ENCODE data around the gene KCTD11. TPM values are rescaled to one million over a fixed set of nuclear protein-coding genes. Genes with fewer than 3 reads are reported as not detected.

Gene KCTD11
- 10 to 100 TPM in 1 of 5 donors, 1 to 10 TPM in 3, under 1 TPM in 1; 0.58 to 11.0 (median 3.5) TPM for total RNA-seq
- polyA plus RNA-seq: 10 to 100 TPM in 1 of 3 donors, 1 to 10 TPM in 2; 8.9 to 14.1 (median 9.4) TPM
- long read RNA-seq, donor 1, transcript KCTD11-201 (1 exons, 2,783 nt): major isoform, 11 of 12 reads
- long read RNA-seq, donor 1, partial matches to known transcripts: 0 of 12 reads
- long read RNA-seq, donor 1, other reads (novel, unspliced or antisense): 0 of 12 reads
- long read RNA-seq, donor 2, transcript KCTD11-201 (1 exons, 2,783 nt): major isoform, 13 of 17 reads
- long read RNA-seq, donor 2, partial matches to known transcripts: 0 of 17 reads
- long read RNA-seq, donor 2, other reads (novel, unspliced or antisense): 0 of 17 reads
- long read RNA-seq, donor 3, transcript KCTD11-201 (1 exons, 2,783 nt): major isoform, 7 of 8 reads
- long read RNA-seq, donor 3, partial matches to known transcripts: 0 of 8 reads
- long read RNA-seq, donor 3, other reads (novel, unspliced or antisense): 0 of 8 reads
- long read RNA-seq, donor 4: 0 reads
- long read RNA-seq, donor 5, transcript KCTD11-201 (1 exons, 2,783 nt): major isoform, 8 of 10 reads
- long read RNA-seq, donor 5, partial matches to known transcripts: 0 of 10 reads
- long read RNA-seq, donor 5, other reads (novel, unspliced or antisense): 0 of 10 reads
- long read RNA-seq, donor 6, transcript KCTD11-201 (1 exons, 2,783 nt): major isoform, 14 of 16 reads
- long read RNA-seq, donor 6, partial matches to known transcripts: 0 of 16 reads
- long read RNA-seq, donor 6, other reads (novel, unspliced or antisense): 0 of 16 reads
- long read RNA-seq, donor 7, transcript KCTD11-202 (1 exons, 3,051 nt): minor isoform, 7 of 18 reads
- long read RNA-seq, donor 7, transcript KCTD11-201 (1 exons, 2,783 nt): major isoform, 11 of 18 reads
- long read RNA-seq, donor 7, partial matches to known transcripts: 0 of 18 reads
- long read RNA-seq, donor 7, other reads (novel, unspliced or antisense): 0 of 18 reads
- long read RNA-seq, donor 8, transcript KCTD11-201 (1 exons, 2,783 nt): major isoform, 11 of 11 reads
- long read RNA-seq, donor 8, partial matches to known transcripts: 0 of 11 reads
- long read RNA-seq, donor 8, other reads (novel, unspliced or antisense): 0 of 11 reads
- long read RNA-seq, donor 9, transcript KCTD11-201 (1 exons, 2,783 nt): major isoform, 6 of 6 reads
- long read RNA-seq, donor 9, partial matches to known transcripts: 0 of 6 reads
- long read RNA-seq, donor 9, other reads (novel, unspliced or antisense): 0 of 6 reads
- long read RNA-seq, donor 10, partial matches to known transcripts: 0 of 2 reads
- long read RNA-seq, donor 10, other reads (novel, unspliced or antisense): 0 of 2 reads

- H3K36me3 ChIP-seq: peaks cover 0 to 13% (median 0%) of the 10 kb centered on the region in 4 donors
- H3K27ac ChIP-seq: peak within 1 kb of the TSS; percentile 95 to 99 (median 99)
- peaks cover 38 to 79% (median 68%) of the 10 kb centered on the region in 4 donors for H3K4me1 ChIP-seq
- DNase-seq: peak; percentile 95 to 97
- intact Hi-C loops (cut with DNase I; ENCODE audit: low total_unique reads): no loop called here
- H3K4me3 ChIP-seq: peak within 1 kb of the TSS; percentile 60 to 84 (median 71)
- TF ChIP-seq POLR2A (IDR thresholded peaks at IDR 0.05) (no peak), POLR2AphosphoS5 (IDR thresholded peaks at IDR 0.05) (peak; percentile 17 to 95 (median 87)), CTCF (IDR thresholded peaks at IDR 0.05) (peak in 2 of 7 experiments; percentile 31 to 41)
- H3K9me3 ChIP-seq: no peaks in the 10 kb centered on the region
- WGBS, 5 donors: 0 to 3% (median 1%) methylated on average over 29 to 91 of the region's 91 CpGs
- no peaks in the 10 kb centered on the region for H3K27me3 ChIP-seq
Observed at GRCh38 chr17:7351665-7352502, at the start of gene KCTD11. TSS of gene KCTD11 (plus strand) at chr17:7352162.

- WGBS, 5 donors: 93 to 99% (median 97%) methylated on average over 7 of the region's 7 CpGs
- intact Hi-C loops (cut with DNase I; ENCODE audit: low total_unique reads): no loop called here
- H3K4me1 ChIP-seq: peaks cover 4 to 14% (median 11%) of the 10 kb centered on the region in 4 donors
- H3K27ac ChIP-seq: no peak overlapping the region
- no peaks in the 10 kb centered on the region for H3K9me3 ChIP-seq
- H3K27me3 ChIP-seq: no peaks in the 10 kb centered on the region
- H3K36me3 ChIP-seq: no peaks in the 10 kb centered on the region
- H3K4me3 ChIP-seq: no peak overlapping the region
- DNase-seq: no peak
- TF ChIP-seq POLR2A (IDR thresholded peaks at IDR 0.05) (no peak), CTCF (IDR thresholded peaks at IDR 0.05) (no peak), EP300 (IDR thresholded peaks at IDR 0.05) (no peak), POLR2AphosphoS5 (IDR thresholded peaks at IDR 0.05) (no peak)
Observed at GRCh38 chr17:7304179-7304578, 47.8 kb upstream of the KCTD11 start.

GRCh38 chr17:7306911-7307685, 44.9 kb upstream of the KCTD11 start, which contains the start of gene EIF5A:
TSS of gene EIF5A (plus strand) at chr17:7307628. CDS start at chr17:7309636, 2,008 bp downstream.
- peaks cover 23 to 29% (median 28%) of the 10 kb centered on the region in 4 donors for H3K36me3 ChIP-seq
- peak; percentile 100 for DNase-seq
- intact Hi-C loops (cut with DNase I; ENCODE audit: low total_unique reads): no loop called here
- 0 to 1% (median 0%) methylated on average over 55 to 64 of the region's 64 CpGs for WGBS, 5 donors
- TF ChIP-seq EP300 (IDR thresholded peaks at IDR 0.05) (no peak), CTCF (IDR thresholded peaks at IDR 0.05) (peak in 1 of 7 experiments; percentile 12), POLR2AphosphoS5 (IDR thresholded peaks at IDR 0.05) (peak; percentile 94 to 97 (median 95)), POLR2A (IDR thresholded peaks at IDR 0.05) (peak in 2 of 4 donors; percentile 84 to 85)
- no peaks in the 10 kb centered on the region for H3K9me3 ChIP-seq
- peak within 1 kb of the TSS; percentile 98 to 100 (median 100) for H3K27ac ChIP-seq
- no peaks in the 10 kb centered on the region for H3K27me3 ChIP-seq
- peak within 1 kb of the TSS; percentile 94 to 99 (median 98) for H3K4me3 ChIP-seq
- H3K4me1 ChIP-seq: peaks cover 17 to 40% (median 37%) of the 10 kb centered on the region in 4 donors
